ENCODE data around the gene LCP1.

Gene LCP1

DNA sequence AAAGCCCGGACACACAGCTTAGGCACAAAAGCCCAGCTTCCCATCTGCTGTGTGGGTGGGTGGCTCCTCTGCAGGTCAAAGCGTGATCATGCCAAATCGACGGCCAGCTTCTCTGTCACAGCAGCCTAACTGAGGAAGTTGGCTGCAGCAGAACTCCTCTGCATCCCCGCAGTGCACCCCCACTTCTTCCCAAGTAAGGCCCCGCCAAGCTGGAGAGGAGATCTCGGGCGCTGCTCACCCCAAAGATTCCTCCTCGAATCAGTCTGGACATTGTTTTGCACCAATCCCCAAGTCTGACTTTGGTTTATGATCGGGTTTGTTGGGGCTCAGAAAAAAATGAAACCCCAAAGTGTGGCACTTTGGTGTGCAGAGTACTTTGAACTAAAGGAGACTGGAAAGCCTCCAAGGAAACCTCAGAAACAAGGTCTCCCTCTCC lies 57.4 kb downstream of the LCP1 start:
- H3K4me2 ChIP-seq (ENCODE audit: low read length): no peak overlapping the region

DNA sequence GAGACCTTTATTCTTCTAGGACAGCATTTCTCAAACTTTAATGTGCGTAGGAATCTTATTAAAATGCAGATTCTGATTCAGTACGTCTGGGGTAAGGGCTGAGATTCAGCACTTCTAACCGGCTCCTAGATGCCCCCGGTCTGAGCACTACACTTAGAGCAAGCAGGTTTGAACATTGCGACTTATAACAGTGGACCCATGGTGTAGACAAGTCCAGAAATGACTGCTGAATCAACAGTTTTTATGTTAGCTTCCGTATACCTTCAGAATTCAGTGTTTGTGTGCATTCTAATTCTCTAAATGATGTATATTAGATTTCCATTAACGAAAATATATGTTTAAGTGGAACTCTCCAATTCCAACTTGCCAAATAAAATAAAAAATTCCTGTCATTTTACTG lies 59.7 kb downstream of the LCP1 start:
- Histone ChIP-seq H4K20me1 (ENCODE audit: control insufficient read depth, insufficient read depth, low read depth, low read length) (peaks cover 8% of the 10 kb centered on the region; the same call in 1 of the 2 replicates), H3K27ac (ENCODE audit: low read depth, low read length) (no peak overlapping the region), H3K36me3 (ENCODE audit: control insufficient read depth, low read length) (peaks cover 19% of the 10 kb centered on the region), H3F3A (ENCODE audit: control insufficient read depth, insufficient read depth) (peaks cover 20% of the 10 kb centered on the region), H3K27me3 (ENCODE audit: control insufficient read depth, low read length) (peaks cover 13% of the 10 kb centered on the region), H3K9me3 (ENCODE audit: control insufficient read depth, insufficient read depth, low read length) (no peaks in the 10 kb centered on the region), H3K9me2 (replicated peaks; ENCODE audit: control insufficient read depth, low read length) (no peaks in the 10 kb centered on the region), H3K4me2 (ENCODE audit: low read length) (no peak overlapping the region), H3K4me1 (ENCODE audit: control insufficient read depth, low read length) (peaks cover 14% of the 10 kb centered on the region), H3K79me2 (ENCODE audit: control insufficient read depth, low read length) (no peaks in the 10 kb centered on the region), H3K4me3 (ENCODE audit: low read length) (no peak overlapping the region)
- no peak for TF ChIP-seq EZH2phosphoT487 (IDR thresholded peaks at IDR 0.05; ENCODE audit: borderline replicate concordance, low read length)
- TF ChIP-seq, protein P1, sequence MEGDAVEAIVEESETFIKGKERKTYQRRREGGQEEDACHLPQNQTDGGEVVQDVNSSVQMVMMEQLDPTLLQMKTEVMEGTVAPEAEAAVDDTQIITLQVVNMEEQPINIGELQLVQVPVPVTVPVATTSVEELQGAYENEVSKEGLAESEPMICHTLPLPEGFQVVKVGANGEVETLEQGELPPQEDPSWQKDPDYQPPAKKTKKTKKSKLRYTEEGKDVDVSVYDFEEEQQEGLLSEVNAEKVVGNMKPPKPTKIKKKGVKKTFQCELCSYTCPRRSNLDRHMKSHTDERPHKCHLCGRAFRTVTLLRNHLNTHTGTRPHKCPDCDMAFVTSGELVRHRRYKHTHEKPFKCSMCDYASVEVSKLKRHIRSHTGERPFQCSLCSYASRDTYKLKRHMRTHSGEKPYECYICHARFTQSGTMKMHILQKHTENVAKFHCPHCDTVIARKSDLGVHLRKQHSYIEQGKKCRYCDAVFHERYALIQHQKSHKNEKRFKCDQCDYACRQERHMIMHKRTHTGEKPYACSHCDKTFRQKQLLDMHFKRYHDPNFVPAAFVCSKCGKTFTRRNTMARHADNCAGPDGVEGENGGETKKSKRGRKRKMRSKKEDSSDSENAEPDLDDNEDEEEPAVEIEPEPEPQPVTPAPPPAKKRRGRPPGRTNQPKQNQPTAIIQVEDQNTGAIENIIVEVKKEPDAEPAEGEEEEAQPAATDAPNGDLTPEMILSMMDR (IDR thresholded peaks at IDR 0.05; ENCODE audit: low read depth, low read length, poor library complexity, severe bottlenecking): no peak

More for the DNA sequence above, 57.4 kb downstream of the LCP1 start:
- Histone ChIP-seq H3F3A (ENCODE audit: control insufficient read depth, insufficient read depth) (peaks cover 28% of the 10 kb centered on the region), H3K4me3 (ENCODE audit: low read length) (no peak overlapping the region), H3K27me3 (ENCODE audit: control insufficient read depth, low read length) (no peaks in the 10 kb centered on the region), H3K36me3 (ENCODE audit: control insufficient read depth, low read length) (peaks cover 40% of the 10 kb centered on the region), H3K27ac (ENCODE audit: low read depth, low read length) (no peak overlapping the region), H3K79me2 (ENCODE audit: control insufficient read depth, low read length) (no peaks in the 10 kb centered on the region), H3K9me2 (replicated peaks; ENCODE audit: control insufficient read depth, low read length) (no peaks in the 10 kb centered on the region), H3K4me1 (ENCODE audit: control insufficient read depth, low read length) (peaks cover 14% of the 10 kb centered on the region), H3K9me3 (ENCODE audit: control insufficient read depth, insufficient read depth, low read length) (no peaks in the 10 kb centered on the region), H4K20me1 (ENCODE audit: control insufficient read depth, insufficient read depth, low read depth, low read length) (peaks cover 8% of the 10 kb centered on the region; the same call in 1 of the 2 replicates)
- TF ChIP-seq EZH2phosphoT487 (IDR thresholded peaks at IDR 0.05; ENCODE audit: borderline replicate concordance, low read length): no peak
- TF ChIP-seq, protein P1 (IDR thresholded peaks at IDR 0.05; ENCODE audit: low read depth, low read length, poor library complexity, severe bottlenecking): no peak

DNA sequence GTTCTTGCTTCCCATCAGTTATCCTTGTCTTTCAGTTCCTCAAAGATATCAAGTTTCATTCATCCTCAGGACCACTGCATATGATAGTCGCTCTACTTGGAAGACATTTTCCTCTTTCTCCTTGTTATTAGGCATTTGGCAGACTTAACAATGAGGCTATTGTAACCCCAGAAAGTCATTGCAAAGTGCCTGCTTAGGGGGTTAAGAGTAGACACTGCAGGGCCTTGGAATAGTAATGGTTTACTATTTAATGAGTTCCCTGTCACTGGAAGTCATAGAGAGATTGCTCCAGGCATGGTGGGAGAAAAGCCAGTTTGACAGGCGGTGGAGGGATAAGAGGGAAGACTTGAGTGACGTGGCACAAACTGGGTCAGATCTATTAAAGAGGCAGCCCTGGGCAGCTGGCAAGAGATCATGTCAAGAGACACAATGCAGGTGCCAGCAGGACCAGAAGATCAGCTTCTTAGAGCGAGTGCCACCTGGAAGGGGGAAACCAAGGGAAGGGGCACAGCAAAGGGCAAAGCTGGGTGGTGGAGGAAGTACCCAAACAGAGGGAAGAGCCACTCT lies 60.3 kb downstream of the LCP1 start:
- TF ChIP-seq, protein P1 (IDR thresholded peaks at IDR 0.05; ENCODE audit: low read depth, low read length, poor library complexity, severe bottlenecking): no peak
- no peak for TF ChIP-seq EZH2phosphoT487 (IDR thresholded peaks at IDR 0.05; ENCODE audit: borderline replicate concordance, low read length)
- Histone ChIP-seq H3K4me2 (ENCODE audit: low read length) (no peak overlapping the region), H3K9me2 (replicated peaks; ENCODE audit: control insufficient read depth, low read length) (no peaks in the 10 kb centered on the region)

More for the DNA sequence above, 60.3 kb downstream of the LCP1 start:
- peaks cover 13% of the 10 kb centered on the region for H3K27me3 ChIP-seq (ENCODE audit: control insufficient read depth, low read length)
- peaks cover 14% of the 10 kb centered on the region for H3F3A ChIP-seq (ENCODE audit: control insufficient read depth, insufficient read depth)
- no peak overlapping the region for H3K27ac ChIP-seq (ENCODE audit: low read depth, low read length)
- H3K36me3 ChIP-seq (ENCODE audit: control insufficient read depth, low read length): peaks cover 13% of the 10 kb centered on the region
- peaks cover 8% of the 10 kb centered on the region; the same call in 1 of the 2 replicates for H4K20me1 ChIP-seq (ENCODE audit: control insufficient read depth, insufficient read depth, low read depth, low read length)
- no peaks in the 10 kb centered on the region for H3K79me2 ChIP-seq (ENCODE audit: control insufficient read depth, low read length)
- H3K9me3 ChIP-seq (ENCODE audit: control insufficient read depth, insufficient read depth, low read length): no peaks in the 10 kb centered on the region
- H3K4me1 ChIP-seq (ENCODE audit: control insufficient read depth, low read length): peaks cover 14% of the 10 kb centered on the region
- H3K4me3 ChIP-seq (ENCODE audit: low read length): no peak overlapping the region

Measured in DOHH2 (cell line).